HEK293 (cell line): ENCODE measurements around the gene TNFSF13.

ENCODE experiments used
- CTCF ChIP-seq: fragments of 450-650 bp; formaldehyde crosslinking; IDR thresholded peaks from 2 replicates; pipeline ENCODE4 v1.5.1; 2016; ENCODE audit warnings: missing biosample characterization, missing genetic modification characterization
- ZBTB26 ChIP-seq: fragments of 450-650 bp; formaldehyde crosslinking; optimal IDR thresholded peaks from 2 replicates; pipeline ENCODE3; 2016; ENCODE audit warnings: missing biosample characterization, mild to moderate bottlenecking, missing genetic modification characterization
- ZNF274 ChIP-seq, 2 experiments: fragments of 200-500 bp in 1 of 2; fragments of 450-650 bp in 1 of 2; sonication (Bioruptor generic) in 1 of 2; formaldehyde crosslinking in 1 of 2; IDR thresholded peaks; 2 replicates each; pipeline versions ENCODE4 v1.5.1 to v1.6.1; 2014 to 2016; ENCODE audit warnings: borderline replicate concordance in 1 of 2, inconsistent platforms in 1 of 2, low read length in 1 of 2, missing biosample characterization in 1 of 2, missing genetic modification characterization in 1 of 2
- TF ChIP-seq, protein P1 (sequence below): fragments of 450-650 bp; IDR thresholded peaks from 2 replicates; pipeline ENCODE4 v1.5.1; 2018; ENCODE audit warnings: missing biosample characterization, missing genetic modification characterization

- TF ChIP-seq, protein P1, sequence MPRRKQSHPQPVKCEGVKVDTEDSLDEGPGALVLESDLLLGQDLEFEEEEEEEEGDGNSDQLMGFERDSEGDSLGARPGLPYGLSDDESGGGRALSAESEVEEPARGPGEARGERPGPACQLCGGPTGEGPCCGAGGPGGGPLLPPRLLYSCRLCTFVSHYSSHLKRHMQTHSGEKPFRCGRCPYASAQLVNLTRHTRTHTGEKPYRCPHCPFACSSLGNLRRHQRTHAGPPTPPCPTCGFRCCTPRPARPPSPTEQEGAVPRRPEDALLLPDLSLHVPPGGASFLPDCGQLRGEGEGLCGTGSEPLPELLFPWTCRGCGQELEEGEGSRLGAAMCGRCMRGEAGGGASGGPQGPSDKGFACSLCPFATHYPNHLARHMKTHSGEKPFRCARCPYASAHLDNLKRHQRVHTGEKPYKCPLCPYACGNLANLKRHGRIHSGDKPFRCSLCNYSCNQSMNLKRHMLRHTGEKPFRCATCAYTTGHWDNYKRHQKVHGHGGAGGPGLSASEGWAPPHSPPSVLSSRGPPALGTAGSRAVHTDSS (tag by site-specific recombination) = no peak
- TF ChIP-seq ZNF274 (IDR thresholded peaks at IDR 0.05; ENCODE audit: low read length) = no peak
- no peak for TF ChIP-seq ZNF274 (tag by site-specific recombination; IDR thresholded peaks at IDR 0.05; ENCODE audit: borderline replicate concordance)
- no peak for TF ChIP-seq ZBTB26 (tag by site-specific recombination)
- TF ChIP-seq CTCF = no peak
These were observed 44.6 kb upstream of the TNFSF13 start for GRCh38 chr17:7513850-7514419.
